Vagina (tissue), 2 donors: ENCODE results near the gene ZPLD1. TPM values are rescaled to one million over a fixed set of nuclear protein-coding genes. Genes with fewer than 3 reads are reported as not detected.

Experiments
- DNase-seq, 2 donors: peaks; one replicate each; pipeline ENCODE4 v3.0.0-alpha.2; 2017; ENCODE audit errors: extremely low spot score in 2 of 2
- H3K27ac ChIP-seq: fragments of 200-600 bp; sonication (generic); one replicate; pipeline ENCODE4 v1.5.1; 2019
- H3K27me3 ChIP-seq: fragments of 200-600 bp; sonication (generic); one replicate; pipeline ENCODE4 v1.5.1; 2019
- H3K36me3 ChIP-seq, 2 donors: fragments of 200-600 bp; sonication (generic); one replicate each; pipeline ENCODE4 v1.5.1; 2017 to 2019
- H3K4me1 ChIP-seq: fragments of 200-600 bp; sonication (generic); one replicate; pipeline ENCODE4 v1.5.1; 2019
- H3K4me3 ChIP-seq, 2 donors: fragments of 200-600 bp; sonication (generic); 1 replicate in 1 of 2; 2 replicates in 1 of 2; pipeline ENCODE4 v1.5.1; 2016 to 2019
- H3K9me3 ChIP-seq: fragments of 200-600 bp; sonication (generic); one replicate; pipeline ENCODE4 v1.5.1; 2019
- CTCF ChIP-seq, 3 experiments: fragments of 450-650 bp in 2 of 3; fragments of 200-600 bp in 1 of 3; sonication (generic) in 1 of 3; IDR thresholded peaks; one replicate each; pipeline ENCODE4 v1.5.1; 2017 to 2019; ENCODE audit warnings: antibody characterized with exemption in 3 of 3, mild to moderate bottlenecking in 2 of 3, moderate library complexity in 2 of 3
- POLR2A ChIP-seq, 2 donors: fragments of 450-650 bp; IDR thresholded peaks; one replicate each; pipeline ENCODE4 v1.6.1; 2017; ENCODE audit warnings: antibody characterized with exemption in 2 of 2, mild to moderate bottlenecking in 2 of 2, moderate library complexity in 2 of 2
- POLR2AphosphoS5 ChIP-seq, 2 donors: sonication (generic); formaldehyde crosslinking; IDR thresholded peaks; one replicate each; pipeline ENCODE4 v1.9.0; 2017; ENCODE audit warnings: antibody characterized with exemption in 2 of 2, mild to moderate bottlenecking in 2 of 2, low read depth in 1 of 2; ENCODE audit not compliant: insufficient read depth in 1 of 2
- intact Hi-C: fragments of 100-400 bp; cut with DNase I; formaldehyde crosslinking; loops from one replicate; pipeline ENCODE4 v1.15.1; 2023
- total RNA-seq: library from RNA; depleted of rRNA; stranded (reverse); fragments of >200 nt; gene quantifications from one replicate; pipeline ENCODE4 v1.2.3, GENCODE V29; 2016

Gene ZPLD1
- total RNA-seq, 1 donor from 2014 or later = not detected

- H3K4me3 ChIP-seq = no peak overlapping the region
- no peaks in the 10 kb centered on the region for H3K9me3 ChIP-seq
- TF ChIP-seq CTCF (IDR thresholded peaks at IDR 0.05) (no peak), POLR2A (IDR thresholded peaks at IDR 0.05) (no peak)
- no peaks in the 10 kb centered on the region for H3K36me3 ChIP-seq
- intact Hi-C loops = no loop called here
- H3K27ac ChIP-seq = no peak overlapping the region
- no peaks in the 10 kb centered on the region for H3K27me3 ChIP-seq
- no peaks in the 10 kb centered on the region for H3K4me1 ChIP-seq
- DNase-seq = no peak
These were observed 36.2 kb downstream of the ZPLD1 start for GRCh38 chr3:102471001-102471400.

- no peaks in the 10 kb centered on the region for H3K36me3 ChIP-seq
- H3K27me3 ChIP-seq = no peaks in the 10 kb centered on the region
- no peaks in the 10 kb centered on the region for H3K4me1 ChIP-seq
- H3K9me3 ChIP-seq = no peaks in the 10 kb centered on the region
- TF ChIP-seq CTCF (IDR thresholded peaks at IDR 0.05) (no peak), POLR2AphosphoS5 (IDR thresholded peaks at IDR 0.05; ENCODE audit: insufficient read depth in 1 of 2, low read depth in 1 of 2) (no peak), POLR2A (IDR thresholded peaks at IDR 0.05) (no peak)
- no peak overlapping the region for H3K4me3 ChIP-seq
- intact Hi-C loops = no loop called here
- DNase-seq = no peak
- no peak overlapping the region for H3K27ac ChIP-seq
These were observed 36.7 kb downstream of the ZPLD1 start for GRCh38 chr3:102471491-102471890.

- no peaks in the 10 kb centered on the region for H3K27me3 ChIP-seq
- intact Hi-C loops = no loop called here
These were observed 38.8 kb downstream of the ZPLD1 start for GRCh38 chr3:102473648-102474047.

GRCh38 chr3:102474207-102474606 is 39.4 kb downstream of the ZPLD1 start:
- DNase-seq = no peak
- no peak overlapping the region for H3K27ac ChIP-seq
- no peak for TF ChIP-seq POLR2AphosphoS5 (IDR thresholded peaks at IDR 0.05; ENCODE audit: insufficient read depth in 1 of 2, low read depth in 1 of 2)
- TF ChIP-seq CTCF (IDR thresholded peaks at IDR 0.05) = no peak
- no peak for TF ChIP-seq POLR2A (IDR thresholded peaks at IDR 0.05)
- intact Hi-C loops = no loop called here
- no peaks in the 10 kb centered on the region for H3K27me3 ChIP-seq
- H3K4me3 ChIP-seq = no peak overlapping the region
- no peaks in the 10 kb centered on the region for H3K4me1 ChIP-seq
- H3K36me3 ChIP-seq = no peaks in the 10 kb centered on the region
- no peaks in the 10 kb centered on the region for H3K9me3 ChIP-seq

More at GRCh38 chr3:102473648-102474047, 38.8 kb downstream of the ZPLD1 start:
- no peaks in the 10 kb centered on the region for H3K4me1 ChIP-seq
- no peak for TF ChIP-seq CTCF (IDR thresholded peaks at IDR 0.05)
- H3K27ac ChIP-seq = no peak overlapping the region
- no peak overlapping the region for H3K4me3 ChIP-seq
- H3K36me3 ChIP-seq = no peaks in the 10 kb centered on the region
- no peak for DNase-seq
- no peaks in the 10 kb centered on the region for H3K9me3 ChIP-seq

- Histone ChIP-seq H3K36me3 (no peaks in the 10 kb centered on the region), H3K27me3 (no peaks in the 10 kb centered on the region), H3K9me3 (no peaks in the 10 kb centered on the region), H3K27ac (no peak overlapping the region), H3K4me1 (no peaks in the 10 kb centered on the region), H3K4me3 (no peak overlapping the region)
- DNase-seq = no peak
- TF ChIP-seq POLR2AphosphoS5 (IDR thresholded peaks at IDR 0.05; ENCODE audit: insufficient read depth in 1 of 2, low read depth in 1 of 2) (no peak), CTCF (IDR thresholded peaks at IDR 0.05) (no peak), POLR2A (IDR thresholded peaks at IDR 0.05) (no peak)
- intact Hi-C loops = no loop called here
These were observed 41.4 kb downstream of the ZPLD1 start for GRCh38 chr3:102476198-102476597.
